GM21786 (cell line): Measurements from ENCODE around the gene FAM131C.
"Not testable (repeated sequence)": the region's sequence is repeated elsewhere in the genome, so short reads cannot be mapped to it uniquely, and the experiment has no call there.

ENCODE experiments used
- ATAC-seq: cut with Tn5 transposase; IDR thresholded peaks from one replicate; pipeline ENCODE4 v1.9.1; 2021; ENCODE audit not compliant: unreplicated experiment

FAM131C gene

DNA sequence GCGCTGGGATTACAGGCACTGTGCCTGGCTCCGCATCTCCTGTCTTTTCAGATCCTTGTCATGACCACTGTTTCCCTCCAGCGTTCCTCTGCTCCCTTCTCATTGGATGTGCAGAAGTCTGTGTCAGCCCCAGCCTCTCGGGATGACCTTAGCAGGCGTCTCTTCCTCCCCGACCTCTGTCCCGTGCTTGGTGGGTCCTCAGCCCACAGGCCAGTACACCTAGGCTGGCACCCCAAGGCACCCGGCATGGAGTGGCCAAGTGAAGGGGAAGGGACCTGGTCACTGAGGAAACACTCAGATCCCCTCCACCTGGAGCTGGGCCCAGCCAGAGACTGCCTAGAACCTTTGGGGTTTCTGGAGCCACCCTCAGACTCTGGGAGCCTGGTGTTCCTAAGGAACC is 32.3 kb downstream of the FAM131C start:
- ATAC-seq: no peak

DNA sequence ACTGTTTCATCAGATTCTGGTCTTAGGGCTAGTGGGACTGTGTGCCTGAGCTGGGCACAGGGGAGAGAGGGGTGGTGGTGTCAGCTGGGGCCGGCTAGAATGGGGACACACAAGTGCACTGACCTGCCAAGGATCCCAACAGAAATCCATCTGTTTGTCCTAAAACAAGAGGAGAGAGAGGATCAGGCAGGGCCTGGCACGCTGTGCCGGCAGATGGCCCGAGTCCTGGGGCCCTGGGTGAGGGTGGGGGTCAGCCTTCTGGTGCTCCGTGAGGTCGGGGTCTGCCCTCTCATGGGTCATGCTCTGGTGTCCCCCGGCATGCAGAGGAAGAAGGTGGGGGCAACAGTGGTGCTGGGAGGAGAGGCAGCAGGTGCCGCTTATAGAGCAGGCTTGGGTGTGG is 33.6 kb downstream of the FAM131C start:
- ATAC-seq: not testable (repeated sequence)

DNA sequence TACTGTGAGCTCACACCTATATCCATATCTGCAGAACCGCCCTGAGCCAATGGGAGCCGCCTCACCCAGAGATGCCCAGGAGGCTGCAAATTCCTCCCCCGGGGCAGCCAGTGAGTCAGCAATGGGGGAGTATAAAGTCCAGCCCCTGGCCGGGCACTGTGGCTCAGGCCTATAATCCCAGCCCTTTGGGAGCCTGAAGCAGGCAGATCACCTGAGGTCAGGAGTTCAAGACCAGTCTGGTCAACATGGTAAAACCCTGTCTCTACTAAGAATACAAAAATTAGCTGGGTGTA is 34.9 kb downstream of the FAM131C start:
- ATAC-seq: no peak

GRCh38 chr1:16036461-16036860 is 37.0 kb downstream of the FAM131C start:
- ATAC-seq: not testable (repeated sequence)

DNA sequence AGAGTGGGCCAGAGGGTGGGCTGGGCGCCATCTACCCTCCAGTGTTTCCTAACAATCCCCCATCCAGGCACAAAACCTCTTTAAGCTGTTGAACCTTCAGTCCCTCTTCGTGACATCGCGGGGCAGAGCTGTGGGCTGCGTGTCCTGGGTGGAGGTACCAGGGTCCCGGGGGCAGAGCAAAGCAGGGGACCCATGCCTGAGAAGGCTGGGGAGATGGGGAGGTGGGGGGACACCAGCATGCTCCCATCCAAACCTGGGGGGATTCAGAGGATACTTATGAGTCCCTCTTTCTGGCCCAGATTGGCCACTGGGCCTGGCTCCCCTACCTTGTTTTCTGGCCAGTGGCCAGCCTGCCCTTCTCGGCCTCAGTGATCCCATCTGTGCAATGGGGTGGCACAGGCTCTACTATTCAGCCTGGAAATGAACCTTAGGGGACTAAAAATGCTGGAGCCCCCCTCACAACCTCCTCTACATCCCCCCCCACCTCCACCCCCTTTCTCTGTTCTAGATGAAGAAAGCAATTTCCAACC is 40.3 kb downstream of the FAM131C start:
- not testable (repeated sequence) for ATAC-seq

DNA sequence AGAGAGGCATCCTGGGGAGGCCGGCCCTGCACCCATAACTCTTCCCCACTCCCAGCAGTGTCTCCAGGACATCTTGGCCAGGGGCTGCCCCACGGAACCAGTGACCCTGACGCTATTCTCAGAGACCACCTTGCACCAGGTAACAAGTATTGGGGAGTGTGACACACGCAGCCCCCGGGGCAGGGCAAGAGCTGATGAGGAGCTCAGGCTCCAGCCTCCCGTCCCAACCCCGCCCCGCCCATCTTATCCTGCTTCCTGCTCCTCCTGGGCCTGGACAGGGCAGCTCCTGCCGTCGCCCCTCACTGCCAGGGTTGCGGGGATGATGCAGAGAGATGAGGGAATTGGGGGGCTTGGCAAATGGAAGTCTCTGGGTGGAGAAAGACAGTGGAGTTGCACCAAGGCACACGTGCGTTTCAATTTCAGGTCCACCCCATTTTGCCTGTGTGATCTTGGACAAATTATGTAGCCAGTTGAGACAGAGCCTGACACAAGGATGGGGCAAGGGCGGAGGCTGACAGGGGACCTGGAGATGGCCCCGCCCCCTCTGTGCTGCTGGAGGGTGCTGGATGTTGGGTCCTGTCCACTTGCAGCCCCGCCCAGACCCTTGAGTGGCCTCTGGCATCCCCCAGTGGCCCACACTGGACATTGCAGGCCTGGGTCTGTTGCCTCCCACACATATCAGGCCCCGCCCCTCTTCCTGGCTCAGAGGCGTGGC is 40.9 kb downstream of the FAM131C start:
- ATAC-seq: peak; percentile 64

DNA sequence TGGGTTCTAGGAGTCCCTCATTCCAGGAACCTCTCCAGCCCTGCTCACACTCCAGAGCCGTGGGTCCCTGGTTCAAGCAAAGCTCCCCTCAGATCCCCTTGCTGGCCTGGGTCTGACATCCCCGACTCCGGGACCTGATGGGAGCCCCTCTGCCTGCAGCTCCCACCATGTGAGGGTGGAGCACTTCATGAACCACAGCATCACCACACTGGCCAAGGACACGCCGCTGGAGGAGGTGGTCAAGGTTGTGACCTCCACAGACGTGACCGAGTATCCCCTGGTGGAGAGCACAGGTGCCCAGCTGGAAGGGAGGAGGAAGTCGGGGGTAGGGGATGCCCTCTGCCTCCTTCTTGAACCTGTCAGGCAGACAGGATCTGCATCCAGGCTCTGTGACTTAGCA is 41.9 kb downstream of the FAM131C start:
- ATAC-seq: no peak

- no peak for ATAC-seq
Measured at GRCh38 chr1:16029288-16029687, 44.2 kb downstream of the FAM131C start.

DNA sequence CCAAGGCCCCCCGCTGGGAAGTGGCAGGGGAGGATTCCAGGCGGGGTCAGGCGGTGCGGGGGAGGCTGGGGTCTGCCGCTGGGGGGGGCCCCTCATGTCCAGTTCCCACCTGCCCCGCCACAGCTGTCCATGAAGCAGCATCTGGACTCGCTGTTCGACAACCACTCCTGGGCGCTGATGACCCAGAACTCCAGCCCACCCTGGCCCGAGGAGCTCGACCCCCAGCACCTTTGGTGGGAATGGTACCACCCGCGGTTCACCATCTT is 44.5 kb downstream of the FAM131C start:
- not testable (repeated sequence) for ATAC-seq

- ATAC-seq: no peak
Measured at GRCh38 chr1:16028237-16029002, 45.0 kb downstream of the FAM131C start.

GRCh38 chr1:16026723-16027484 is 46.5 kb downstream of the FAM131C start:
- ATAC-seq: no peak

- not testable (repeated sequence) for ATAC-seq
Measured at GRCh38 chr1:16026302-16026701, 47.1 kb downstream of the FAM131C start.

DNA sequence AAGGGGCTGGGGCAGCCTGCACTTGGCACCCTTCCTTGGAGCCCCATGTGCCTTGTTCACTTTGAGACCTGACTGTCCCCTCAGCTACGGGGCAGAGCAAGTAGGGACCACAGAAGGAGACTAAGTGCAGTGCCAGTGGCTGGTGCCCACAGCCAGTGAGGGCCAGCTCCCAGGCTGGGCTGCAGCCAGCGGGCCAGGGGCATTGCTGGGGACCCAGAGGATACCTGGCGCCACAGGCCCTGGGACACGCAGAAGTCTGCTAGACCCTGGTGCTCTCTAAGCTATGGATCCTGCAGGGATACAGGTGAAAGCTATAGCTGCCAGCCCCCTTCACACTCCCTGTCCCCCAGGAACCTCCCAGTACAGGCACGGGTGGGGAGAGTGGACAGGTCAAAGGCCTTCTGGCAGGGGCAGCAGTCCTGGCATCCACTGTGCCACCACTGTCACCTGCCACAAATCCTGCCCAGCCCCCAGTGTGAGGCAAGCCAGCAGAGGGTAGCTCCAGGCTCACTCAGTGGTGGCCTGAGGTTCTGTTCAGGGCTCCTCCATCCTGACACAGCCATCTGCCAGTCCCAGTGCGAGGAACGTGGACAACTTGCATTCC is 50.3 kb downstream of the FAM131C start:
- ATAC-seq: no peak

GRCh38 chr1:16022393-16022792 is 51.1 kb downstream of the FAM131C start:
- ATAC-seq: no peak

- no peak for ATAC-seq
Measured at GRCh38 chr1:16021681-16022080, 51.8 kb downstream of the FAM131C start, which contains the start of gene CLCNKA. CLCNKA (plus strand) TSS chr1:16022036; CDS start chr1:16022620, 584 bp downstream.

DNA sequence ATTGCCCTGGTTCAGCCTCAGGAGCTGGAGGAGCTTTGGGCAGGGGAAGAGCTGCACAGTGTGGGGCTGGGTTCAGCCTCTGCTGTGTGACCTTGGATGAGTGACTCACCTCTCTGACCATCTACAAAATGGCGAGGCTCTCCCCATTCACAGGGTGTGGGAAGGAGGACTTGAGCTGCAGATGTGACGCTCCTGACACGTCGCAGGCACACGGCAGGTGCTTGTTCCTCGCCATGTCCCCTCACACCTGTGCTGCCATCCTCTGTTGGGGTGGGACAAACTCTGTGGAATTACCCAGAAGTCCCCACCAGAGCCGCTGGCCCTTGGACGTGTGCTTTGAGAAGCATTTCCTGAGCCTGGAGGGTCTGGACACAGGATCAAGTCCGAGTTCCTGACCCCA is 52.6 kb downstream of the FAM131C start:
- ATAC-seq: not testable (repeated sequence)

GRCh38 chr1:16020325-16020724 is 53.1 kb downstream of the FAM131C start:
- ATAC-seq: no peak

- ATAC-seq: no peak
Measured at GRCh38 chr1:16019644-16020277, 53.7 kb downstream of the FAM131C start.

- no peak for ATAC-seq
Measured at GRCh38 chr1:16018749-16019643, 54.5 kb downstream of the FAM131C start.

GRCh38 chr1:16018308-16018707 is 55.1 kb downstream of the FAM131C start:
- ATAC-seq: no peak
